ENCODE measurements around the gene CLDN14.

Gene CLDN14

DNA sequence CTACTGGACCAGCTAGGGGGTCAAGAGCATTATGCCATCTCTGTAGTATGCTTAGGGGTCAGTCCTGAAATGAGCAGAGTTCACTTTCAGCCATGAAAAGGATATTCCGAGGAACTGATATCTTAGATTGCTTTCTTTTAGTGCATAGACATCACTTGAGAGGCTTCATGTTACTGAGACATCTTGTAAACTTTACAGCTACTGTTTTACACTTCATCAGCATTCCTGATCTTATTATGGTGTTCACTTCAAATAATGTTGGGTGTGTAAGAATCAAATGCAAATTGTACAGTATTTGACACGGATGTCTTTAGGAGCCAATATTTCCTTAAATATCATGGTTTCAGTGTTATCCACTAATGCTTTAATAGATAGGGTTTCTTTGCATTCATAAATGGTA is 22.4 kb upstream of the CLDN14 start:
- no peaks in the 10 kb centered on the region for H3K4me1 ChIP-seq (ENCODE audit: insufficient read depth, low read length, severe bottlenecking)
- H3K9me2 ChIP-seq (ENCODE audit: low read depth, low read length), result no peaks in the 10 kb centered on the region
- no peak for TF ChIP-seq EZH2 (IDR thresholded peaks at IDR 0.05; ENCODE audit: borderline replicate concordance, low read length)
- TF ChIP-seq, protein P1, sequence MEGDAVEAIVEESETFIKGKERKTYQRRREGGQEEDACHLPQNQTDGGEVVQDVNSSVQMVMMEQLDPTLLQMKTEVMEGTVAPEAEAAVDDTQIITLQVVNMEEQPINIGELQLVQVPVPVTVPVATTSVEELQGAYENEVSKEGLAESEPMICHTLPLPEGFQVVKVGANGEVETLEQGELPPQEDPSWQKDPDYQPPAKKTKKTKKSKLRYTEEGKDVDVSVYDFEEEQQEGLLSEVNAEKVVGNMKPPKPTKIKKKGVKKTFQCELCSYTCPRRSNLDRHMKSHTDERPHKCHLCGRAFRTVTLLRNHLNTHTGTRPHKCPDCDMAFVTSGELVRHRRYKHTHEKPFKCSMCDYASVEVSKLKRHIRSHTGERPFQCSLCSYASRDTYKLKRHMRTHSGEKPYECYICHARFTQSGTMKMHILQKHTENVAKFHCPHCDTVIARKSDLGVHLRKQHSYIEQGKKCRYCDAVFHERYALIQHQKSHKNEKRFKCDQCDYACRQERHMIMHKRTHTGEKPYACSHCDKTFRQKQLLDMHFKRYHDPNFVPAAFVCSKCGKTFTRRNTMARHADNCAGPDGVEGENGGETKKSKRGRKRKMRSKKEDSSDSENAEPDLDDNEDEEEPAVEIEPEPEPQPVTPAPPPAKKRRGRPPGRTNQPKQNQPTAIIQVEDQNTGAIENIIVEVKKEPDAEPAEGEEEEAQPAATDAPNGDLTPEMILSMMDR (IDR thresholded peaks at IDR 0.05; ENCODE audit: low read length), result no peak
- H3K36me3 ChIP-seq (ENCODE audit: insufficient read depth, low read length), result no peaks in the 10 kb centered on the region
- H4K20me1 ChIP-seq (ENCODE audit: insufficient read depth, low read length), result no peaks in the 10 kb centered on the region
- no peak overlapping the region for H3K4me2 ChIP-seq (ENCODE audit: low read length)
- H3F3A ChIP-seq (ENCODE audit: insufficient read depth, low read length), result no peaks in the 10 kb centered on the region
- H3K27ac ChIP-seq (ENCODE audit: low read depth, low read length, poor library complexity, severe bottlenecking), result no peak overlapping the region
- no peak overlapping the region for H2AFZ ChIP-seq (ENCODE audit: low read length)
- peaks cover 4% of the 10 kb centered on the region; the same call in 1 of the 2 replicates for H3K27me3 ChIP-seq (ENCODE audit: insufficient read depth, low read length)
- H3K4me3 ChIP-seq (ENCODE audit: low read depth, low read length, poor library complexity, severe bottlenecking), result no peak overlapping the region
- H3K9ac ChIP-seq (ENCODE audit: low read length), result no peak overlapping the region
- no peaks in the 10 kb centered on the region for H3K79me2 ChIP-seq (ENCODE audit: insufficient read depth, low read length)
- H3K9me3 ChIP-seq (ENCODE audit: low read length), result no peaks in the 10 kb centered on the region

- H3K4me2 ChIP-seq (ENCODE audit: low read length), result no peak overlapping the region
- no peak overlapping the region for H3K9ac ChIP-seq (ENCODE audit: low read length)
- no peak overlapping the region for H2AFZ ChIP-seq (ENCODE audit: low read length)
- H3K4me3 ChIP-seq (ENCODE audit: low read depth, low read length, poor library complexity, severe bottlenecking), result no peak overlapping the region
- no peaks in the 10 kb centered on the region for H3K4me1 ChIP-seq (ENCODE audit: insufficient read depth, low read length, severe bottlenecking)
- no peaks in the 10 kb centered on the region for H3F3A ChIP-seq (ENCODE audit: insufficient read depth, low read length)
- H3K9me2 ChIP-seq (ENCODE audit: low read depth, low read length), result no peaks in the 10 kb centered on the region
- H3K9me3 ChIP-seq (ENCODE audit: low read length), result no peaks in the 10 kb centered on the region
- H3K27me3 ChIP-seq (ENCODE audit: insufficient read depth, low read length), result peaks cover 4% of the 10 kb centered on the region; the same call in 1 of the 2 replicates
- no peak overlapping the region for H3K27ac ChIP-seq (ENCODE audit: low read depth, low read length, poor library complexity, severe bottlenecking)
- no peak for TF ChIP-seq EZH2 (IDR thresholded peaks at IDR 0.05; ENCODE audit: borderline replicate concordance, low read length)
- TF ChIP-seq, protein P1 (IDR thresholded peaks at IDR 0.05; ENCODE audit: low read length), result no peak
- no peaks in the 10 kb centered on the region for H3K79me2 ChIP-seq (ENCODE audit: insufficient read depth, low read length)
- H4K20me1 ChIP-seq (ENCODE audit: insufficient read depth, low read length), result no peaks in the 10 kb centered on the region
- H3K36me3 ChIP-seq (ENCODE audit: insufficient read depth, low read length), result no peaks in the 10 kb centered on the region
Observed at GRCh38 chr21:36501589-36501892, 21.6 kb upstream of the CLDN14 start.

- Histone ChIP-seq H3K27me3 (ENCODE audit: insufficient read depth, low read length) (peaks cover 4% of the 10 kb centered on the region; the same call in 1 of the 2 replicates), H3K4me3 (ENCODE audit: low read depth, low read length, poor library complexity, severe bottlenecking) (no peak overlapping the region), H3F3A (ENCODE audit: insufficient read depth, low read length) (no peaks in the 10 kb centered on the region), H3K4me2 (ENCODE audit: low read length) (no peak overlapping the region), H3K4me1 (ENCODE audit: insufficient read depth, low read length, severe bottlenecking) (no peaks in the 10 kb centered on the region), H3K36me3 (ENCODE audit: insufficient read depth, low read length) (no peaks in the 10 kb centered on the region), H3K9ac (ENCODE audit: low read length) (no peak overlapping the region), H3K79me2 (ENCODE audit: insufficient read depth, low read length) (no peaks in the 10 kb centered on the region), H3K9me2 (ENCODE audit: low read depth, low read length) (no peaks in the 10 kb centered on the region), H4K20me1 (ENCODE audit: insufficient read depth, low read length) (no peaks in the 10 kb centered on the region), H3K9me3 (ENCODE audit: low read length) (no peaks in the 10 kb centered on the region), H3K27ac (ENCODE audit: low read depth, low read length, poor library complexity, severe bottlenecking) (no peak overlapping the region), H2AFZ (ENCODE audit: low read length) (no peak overlapping the region)
- TF ChIP-seq, protein P1 (IDR thresholded peaks at IDR 0.05; ENCODE audit: low read length), result no peak
- TF ChIP-seq EZH2 (IDR thresholded peaks at IDR 0.05; ENCODE audit: borderline replicate concordance, low read length), result no peak
Observed at GRCh38 chr21:36499578-36500471, 19.9 kb upstream of the CLDN14 start.

Data from OCI-LY1 (cell line).